Adrenal gland (tissue), 12 donors: ENCODE measurements around the gene BCAR3. TPM values are rescaled to one million over a fixed set of nuclear protein-coding genes. Genes with fewer than 3 reads are reported as not detected.
A peak's percentile ranks its signal among the peaks of the same experiment; 100 is the strongest.

ENCODE experiments used
- DNase-seq, 7 donors: peaks; one replicate each; pipeline ENCODE4 v3.0.0-alpha.2; 2019 to 2020
- H3K27ac ChIP-seq, 5 donors: fragments of 200-600 bp; sonication (generic) in 4 of 5; 1 replicate in 3 of 5; 2 replicates in 2 of 5; pipeline versions ENCODE4 v1.5.1 to v1.8.0; 2016 to 2020; ENCODE audit warnings: mild to moderate bottlenecking in 1 of 5
- H3K27me3 ChIP-seq: fragments of 200-600 bp; 2 replicates; pipeline ENCODE4 v1.8.0; 2021
- H3K36me3 ChIP-seq, 2 donors: fragments of 200-600 bp; replicated peaks in 1 of 2; 1 replicate in 1 of 2; 2 replicates in 1 of 2; pipeline versions ENCODE4 v1.5.1 to v1.8.0; 2018 to 2022
- H3K4me1 ChIP-seq, 2 donors: fragments of 200-600 bp; replicated peaks in 1 of 2; 1 replicate in 1 of 2; 2 replicates in 1 of 2; pipeline versions ENCODE4 v1.5.1 to v1.8.0; 2018 to 2021
- H3K4me3 ChIP-seq, 4 donors: fragments of 200-600 bp; sonication (generic) in 3 of 4; one replicate each; pipeline ENCODE4 v1.5.1; 2016 to 2018
- H3K9me3 ChIP-seq, 3 donors: fragments of 200-600 bp; sonication (generic) in 1 of 3; replicated peaks in 1 of 3; 1 replicate in 2 of 3; 2 replicates in 1 of 3; pipeline versions ENCODE4 v1.5.1 to v1.8.0; 2016 to 2021
- POLR2A ChIP-seq, 2 donors: fragments of 450-650 bp; IDR thresholded peaks; one replicate each; pipeline ENCODE4 v1.6.1; 2017; ENCODE audit warnings: antibody characterized with exemption in 2 of 2, mild to moderate bottlenecking in 2 of 2, moderate library complexity in 1 of 2
- WGBS, 4 donors: extraction: QIAGEN DNeasy Blood & Tissue Kit in 2 of 4; methylation state at CpG; one replicate each; pipeline versions ENCODE4 v1.1.5 to v1.1.7; 2013 to 2017; 5-methylcytosine and 5-hydroxymethylcytosine counted together
- intact Hi-C, 2 donors: fragments of 100-400 bp; cut with DNase I; formaldehyde crosslinking; loops; one replicate each; pipeline versions ENCODE4 v1.14.1 to v1.15.0; 2022 to 2023
- polyA plus RNA-seq, 3 donors: library from polyadenylated mRNA; stranded (reverse); fragments of 200-250 nt in 2 of 3; fragments of 350-450 nt in 1 of 3; fragmentation: Illumina TruSeq in 1 of 3; extraction: RNeasy Lipid Tissue Mini Kit (QIAGEN cat#74804) in 1 of 3; gene quantifications; one replicate each; pipeline ENCODE4 v1.2.3, GENCODE V29; 2013 to 2014
- total RNA-seq, 9 donors: library from RNA; depleted of rRNA in 4 of 9; stranded (reverse); fragments of >200 nt in 4 of 9; fragments of 120-200 nt in 1 of 9; fragmentation: NEBNext Ultra II Directional in 1 of 9; extraction: Animal tissue kit (Norgen Biotek cat#: 25700) in 1 of 9; gene quantifications; one replicate each; pipeline versions ENCODE4 v1.1.0 to v1.2.4, GENCODE V29; 2013 to 2023
- TF ChIP-seq, protein P1 (sequence below), 6 experiments: fragments of 450-650 bp in 4 of 6; fragments of 200-600 bp in 2 of 6; sonication (generic) in 1 of 6; IDR thresholded peaks; 1 replicate in 5 of 6; 2 replicates in 1 of 6; pipeline versions ENCODE4 v1.5.1 to v1.8.0; 2016 to 2021; ENCODE audit warnings: antibody characterized with exemption in 6 of 6, mild to moderate bottlenecking in 2 of 6, moderate library complexity in 1 of 6
- donor health status: healthy with polysubstance abuse.
- donor health status: Bipolar disorder and iron deficiency.
- donor health status: DM: yes; HTN: yes; CAD: no.
- donor health status: DM: no; HTN: no; CAD: no.
- donor health status: DM: no; HTN: no; CAD: no.
- donor health status: DM: yes; HTN: yes; CAD: no.

Gene BCAR3
- total and polyA plus RNA-seq, 12 donors, result 6.5 to 31.6 (median 23.9) TPM

- DNase-seq, result peak in 1 of 7 donors; percentile 51
- no peaks in the 10 kb centered on the region for H3K36me3 ChIP-seq
- no peaks in the 10 kb centered on the region for H3K27me3 ChIP-seq
- TF ChIP-seq, protein P1, sequence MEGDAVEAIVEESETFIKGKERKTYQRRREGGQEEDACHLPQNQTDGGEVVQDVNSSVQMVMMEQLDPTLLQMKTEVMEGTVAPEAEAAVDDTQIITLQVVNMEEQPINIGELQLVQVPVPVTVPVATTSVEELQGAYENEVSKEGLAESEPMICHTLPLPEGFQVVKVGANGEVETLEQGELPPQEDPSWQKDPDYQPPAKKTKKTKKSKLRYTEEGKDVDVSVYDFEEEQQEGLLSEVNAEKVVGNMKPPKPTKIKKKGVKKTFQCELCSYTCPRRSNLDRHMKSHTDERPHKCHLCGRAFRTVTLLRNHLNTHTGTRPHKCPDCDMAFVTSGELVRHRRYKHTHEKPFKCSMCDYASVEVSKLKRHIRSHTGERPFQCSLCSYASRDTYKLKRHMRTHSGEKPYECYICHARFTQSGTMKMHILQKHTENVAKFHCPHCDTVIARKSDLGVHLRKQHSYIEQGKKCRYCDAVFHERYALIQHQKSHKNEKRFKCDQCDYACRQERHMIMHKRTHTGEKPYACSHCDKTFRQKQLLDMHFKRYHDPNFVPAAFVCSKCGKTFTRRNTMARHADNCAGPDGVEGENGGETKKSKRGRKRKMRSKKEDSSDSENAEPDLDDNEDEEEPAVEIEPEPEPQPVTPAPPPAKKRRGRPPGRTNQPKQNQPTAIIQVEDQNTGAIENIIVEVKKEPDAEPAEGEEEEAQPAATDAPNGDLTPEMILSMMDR (IDR thresholded peaks at IDR 0.05), result no peak
- TF ChIP-seq POLR2A (IDR thresholded peaks at IDR 0.05), result no peak
- H3K4me3 ChIP-seq, result peak overlapping the region in 1 of 4 donors; percentile 11
- H3K4me1 ChIP-seq, result peaks cover 33 to 44% of the 10 kb centered on the region in 2 donors
- H3K27ac ChIP-seq, result peak overlapping the region in 3 of 5 donors; percentile 83 to 93 (median 91)
- 45 to 53% (median 51%) methylated on average over 4 of the region's 4 CpGs for whole genome bisulfite sequencing, 4 donors
- intact Hi-C loops, result loop anchor here in 1 of 2 donors (5.0 kb wide), 1 partner anchor 47 kb away; no protein-coding TSS in a partner anchor
- H3K9me3 ChIP-seq, result no peaks in the 10 kb centered on the region
These were observed 2.1 kb downstream of the BCAR3 start for GRCh38 chr1:93679546-93679945.

- peaks cover 38 to 48% of the 10 kb centered on the region in 2 donors for H3K4me1 ChIP-seq
- peak overlapping the region in 2 of 5 donors; percentile 91 to 93 for H3K27ac ChIP-seq
- no peaks in the 10 kb centered on the region for H3K9me3 ChIP-seq
- 25 to 36% (median 31%) methylated on average over 4 of the region's 4 CpGs for WGBS, 4 donors
- intact Hi-C loops, result loop anchor here in 1 of 2 donors (5.0 kb wide), 1 partner anchor 47 kb away; no protein-coding TSS in a partner anchor
- H3K36me3 ChIP-seq, result no peaks in the 10 kb centered on the region
- H3K4me3 ChIP-seq, result peak overlapping the region in 1 of 4 donors; percentile 11
- DNase-seq, result no peak
- TF ChIP-seq, protein P1 (IDR thresholded peaks at IDR 0.05), result no peak
- no peak for TF ChIP-seq POLR2A (IDR thresholded peaks at IDR 0.05)
- no peaks in the 10 kb centered on the region for H3K27me3 ChIP-seq
These were observed 2.6 kb downstream of the BCAR3 start for GRCh38 chr1:93678946-93679480.

GRCh38 chr1:93678491-93678890, 3.1 kb downstream of the BCAR3 start:
- Histone ChIP-seq H3K27me3 (no peaks in the 10 kb centered on the region), H3K27ac (peak overlapping the region in 1 of 5 donors; percentile 93), H3K4me1 (peaks cover 43 to 53% of the 10 kb centered on the region in 2 donors), H3K4me3 (no peak overlapping the region), H3K36me3 (no peaks in the 10 kb centered on the region), H3K9me3 (no peaks in the 10 kb centered on the region)
- TF ChIP-seq, protein P1 (IDR thresholded peaks at IDR 0.05), result no peak
- no peak for TF ChIP-seq POLR2A (IDR thresholded peaks at IDR 0.05)
- DNase-seq, result peak in 1 of 7 donors; percentile 17
- intact Hi-C loops, result loop anchor here in 1 of 2 donors (5.0 kb wide), 1 partner anchor 46 kb away; no protein-coding TSS in a partner anchor
- 79 to 96% (median 91%) methylated on average over 3 of the region's 3 CpGs for WGBS, 4 donors

DNA sequence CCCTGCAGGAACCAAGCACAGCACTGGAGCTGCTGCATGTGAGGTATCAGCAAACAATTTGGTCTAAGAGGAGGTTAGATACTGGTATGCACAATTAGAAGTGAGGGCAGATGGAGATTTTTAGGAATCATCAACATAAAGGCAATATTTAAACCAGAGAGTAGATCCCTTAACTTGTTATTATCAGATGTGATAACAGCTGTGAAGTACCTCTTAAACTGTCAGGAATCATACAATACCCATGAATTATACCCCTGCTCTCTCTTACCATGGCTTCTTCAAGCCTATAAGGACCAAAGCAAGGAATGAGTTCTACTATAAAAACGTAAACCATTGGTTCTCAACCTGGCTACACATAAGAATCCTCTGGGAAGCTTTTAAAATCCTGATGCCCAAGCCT, 3.9 kb downstream of the BCAR3 start:
- H3K4me1 ChIP-seq, result peaks cover 51 to 61% of the 10 kb centered on the region in 2 donors
- intact Hi-C loops, result loop anchor here in 1 of 2 donors (5.0 kb wide), 1 partner anchor 45 kb away; no protein-coding TSS in a partner anchor
- H3K9me3 ChIP-seq, result no peaks in the 10 kb centered on the region
- H3K27me3 ChIP-seq, result no peaks in the 10 kb centered on the region
- H3K27ac ChIP-seq, result no peak overlapping the region
- H3K36me3 ChIP-seq, result no peaks in the 10 kb centered on the region
- WGBS, 4 donors, result 87 to 94% (median 91%) methylated on average over 1 of the region's 1 CpG
- H3K4me3 ChIP-seq, result no peak overlapping the region
- TF ChIP-seq, protein P1 (IDR thresholded peaks at IDR 0.05), result no peak
- TF ChIP-seq POLR2A (IDR thresholded peaks at IDR 0.05), result no peak
- no peak for DNase-seq
